HG02759 (cell line): ENCODE data around the gene SIRT2.

Experiments
- ATAC-seq: cut with Tn5 transposase; IDR thresholded peaks from one replicate; pipeline ENCODE4 v1.9.1; 2021; ENCODE audit warnings: mild to moderate bottlenecking, moderate library complexity; ENCODE audit not compliant: unreplicated experiment

Gene SIRT2

GRCh38 chr19:38920602-38921419 is 21.4 kb upstream of the SIRT2 start:
- ATAC-seq, result no peak

GRCh38 chr19:38919837-38920601 is 20.6 kb upstream of the SIRT2 start:
- ATAC-seq, result no peak

GRCh38 chr19:38918526-38918925 is 19.1 kb upstream of the SIRT2 start:
- ATAC-seq, result no peak

GRCh38 chr19:38917921-38918491 is 18.6 kb upstream of the SIRT2 start:
- ATAC-seq, result no peak

DNA sequence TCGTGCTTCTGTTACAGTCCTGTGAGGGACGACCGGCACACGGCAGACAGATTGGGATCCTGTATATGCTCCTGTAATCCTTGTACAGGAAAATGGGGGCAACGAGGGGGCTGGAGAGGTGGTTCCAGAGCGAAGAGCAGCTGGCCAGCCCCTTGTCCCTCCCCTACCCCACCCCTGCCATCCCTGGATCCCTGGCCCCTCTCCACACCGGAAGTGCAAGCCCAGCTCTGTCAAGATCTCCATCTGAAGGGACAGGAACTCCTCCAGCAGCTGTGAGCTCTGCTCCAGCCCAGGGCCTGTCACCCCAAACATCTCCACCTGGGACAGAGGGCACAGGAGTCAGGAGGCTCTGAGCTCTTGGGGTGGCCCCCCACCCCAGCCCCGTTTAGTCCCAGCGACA is 18.1 kb upstream of the SIRT2 start:
- ATAC-seq, result no peak

DNA sequence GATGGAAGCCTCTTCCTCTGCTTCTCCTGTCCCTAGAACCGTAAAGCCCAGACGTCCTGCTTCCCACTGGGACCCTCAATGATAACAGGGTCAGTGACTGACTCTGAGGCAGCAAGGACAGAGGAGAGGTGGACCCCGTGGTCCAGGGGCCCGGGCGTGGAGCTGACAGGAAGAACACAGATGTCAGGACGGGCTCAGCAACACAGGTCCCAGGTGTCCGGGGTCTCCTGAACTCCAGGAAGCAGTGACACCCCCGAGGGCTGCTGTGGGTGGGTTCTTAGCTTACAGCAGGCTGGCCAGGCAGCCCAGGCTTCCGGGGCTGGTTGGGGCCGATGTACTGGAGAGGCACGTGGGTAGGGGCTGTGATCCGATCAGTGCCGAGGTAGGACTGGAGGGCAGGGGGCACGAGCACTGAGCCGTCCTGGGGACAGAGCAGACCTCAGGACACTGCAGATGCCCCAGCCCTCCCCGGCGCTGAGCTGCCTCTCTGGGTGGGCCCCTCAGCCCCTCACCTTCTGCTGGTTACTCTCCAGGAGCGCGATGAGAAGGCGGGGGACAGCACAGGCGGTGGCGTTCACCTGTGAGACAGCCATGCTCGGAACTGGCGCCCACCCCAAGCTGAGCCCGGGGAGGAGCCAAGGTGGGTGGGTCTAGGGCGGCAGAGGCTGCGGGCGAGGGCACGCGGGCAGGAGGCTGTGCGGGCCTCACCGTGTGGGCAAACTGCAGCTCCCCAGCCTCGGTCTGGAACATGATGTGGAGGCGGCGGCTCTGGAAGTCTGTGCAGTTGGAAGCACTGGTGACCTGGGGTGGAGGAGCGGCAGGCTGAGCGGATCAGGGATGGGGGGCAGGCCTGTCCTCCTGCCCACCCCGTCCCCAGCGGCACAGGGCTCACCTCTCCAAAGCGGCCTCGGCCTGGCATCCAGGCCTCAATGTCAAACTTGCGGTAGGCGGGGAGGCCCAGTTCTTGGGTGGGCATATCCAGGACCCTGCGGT is 16.2 kb upstream of the SIRT2 start:
- ATAC-seq, result no peak

DNA sequence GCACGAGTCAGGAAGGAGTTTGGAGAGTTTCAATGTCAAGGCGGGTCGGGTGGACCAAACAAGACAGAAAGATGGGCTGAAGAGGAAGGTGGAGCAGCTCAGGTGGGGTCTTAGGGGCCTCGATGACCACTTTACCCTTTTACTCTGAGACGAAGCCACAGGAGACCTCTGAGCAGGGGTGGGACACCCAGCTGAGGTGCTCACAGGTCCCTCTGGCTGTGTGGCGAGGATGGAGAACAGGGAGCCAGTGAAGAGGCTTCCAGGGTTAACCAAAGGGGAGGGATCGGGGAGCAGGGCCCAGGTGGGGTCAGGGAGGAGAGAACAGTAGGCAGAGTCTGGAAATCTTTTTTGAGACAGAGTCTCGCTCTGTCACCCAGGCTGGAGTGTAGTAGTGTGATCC is 14.5 kb upstream of the SIRT2 start:
- no peak for ATAC-seq

DNA sequence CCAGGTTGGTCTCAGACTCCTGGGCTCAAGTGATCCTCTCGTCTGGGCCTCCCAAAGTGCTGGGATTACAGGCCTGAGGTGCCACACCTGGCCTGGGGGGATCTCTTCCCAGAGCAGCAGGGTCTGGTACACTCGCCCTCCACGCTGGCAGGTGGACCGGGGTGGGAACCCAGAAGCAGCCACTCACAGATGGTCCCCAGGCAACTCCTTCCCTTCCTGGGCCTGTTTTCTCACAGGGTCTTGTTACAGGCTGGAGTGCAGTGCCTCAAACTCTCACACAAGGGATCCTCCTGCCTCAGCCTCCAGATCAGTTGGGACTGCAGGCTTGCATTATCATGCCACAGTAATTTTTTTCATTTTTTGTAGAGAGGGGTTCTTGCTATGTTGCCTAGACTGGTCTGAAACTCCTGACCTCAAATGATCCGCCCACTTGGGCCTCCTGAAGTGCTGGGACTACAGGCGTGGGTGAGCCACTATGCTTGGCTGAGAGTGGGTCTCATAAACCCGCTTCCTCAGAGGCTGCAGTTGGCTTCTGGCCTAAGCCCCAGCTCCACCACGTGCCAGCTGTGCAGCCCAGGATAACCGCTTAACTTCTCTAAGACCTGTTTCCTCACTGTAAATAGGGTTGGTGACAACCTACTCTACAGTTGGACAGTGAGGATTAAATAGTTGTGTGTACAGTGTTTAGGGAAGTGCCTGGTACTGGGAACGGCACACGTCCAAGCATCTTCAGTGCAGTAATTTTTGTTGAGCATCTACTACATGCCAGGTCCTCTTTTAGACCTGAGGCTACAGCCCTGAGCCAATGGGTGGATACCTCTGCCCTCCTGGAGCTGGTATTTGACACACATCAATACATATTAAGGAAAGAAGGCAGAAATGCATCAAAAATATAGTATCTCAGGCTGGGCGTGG is 13.4 kb upstream of the SIRT2 start:
- ATAC-seq, result no peak

GRCh38 chr19:38911388-38912001 is 12.1 kb upstream of the SIRT2 start:
- ATAC-seq, result no peak

DNA sequence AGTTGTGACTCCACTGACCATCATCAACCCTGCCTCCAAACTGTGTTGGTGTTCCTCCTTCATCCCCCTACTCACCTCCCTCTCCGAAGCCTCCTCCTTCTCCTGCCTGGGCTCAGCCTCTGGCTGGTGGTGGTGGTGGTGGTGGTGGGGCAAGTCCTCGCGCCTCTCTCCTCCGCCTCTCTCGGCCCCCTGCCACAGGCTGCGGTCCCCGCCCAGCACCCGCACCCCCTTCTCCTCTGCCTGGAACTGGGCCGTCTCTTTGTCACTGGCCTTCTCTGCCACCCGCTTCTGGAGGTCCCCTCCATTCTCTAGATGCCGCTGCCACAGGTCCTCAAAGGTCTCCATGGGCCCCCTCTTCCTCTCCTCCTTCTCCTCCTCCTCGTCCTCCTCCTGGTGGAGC is 11.1 kb upstream of the SIRT2 start:
- no peak for ATAC-seq

DNA sequence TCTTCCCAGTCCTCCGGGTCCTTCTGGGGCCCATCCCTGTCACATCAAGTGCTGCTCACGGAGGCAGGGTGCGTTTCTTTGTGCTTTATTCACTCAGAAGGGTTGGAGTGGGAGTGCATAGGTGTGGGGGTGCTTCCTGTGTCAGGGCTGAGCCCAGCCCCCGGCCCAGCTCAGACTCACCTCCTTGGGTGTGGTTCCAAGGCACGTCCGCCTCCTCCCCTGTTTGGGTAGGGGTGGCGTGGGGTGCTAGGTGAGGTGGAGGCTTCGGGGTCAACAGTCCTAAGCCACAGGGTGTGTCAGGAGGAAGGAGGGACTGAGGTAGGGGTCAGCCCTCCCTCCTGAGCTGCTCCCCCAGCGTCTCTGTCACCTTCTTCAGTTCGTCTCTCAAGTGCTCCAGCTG is 9.5 kb upstream of the SIRT2 start:
- ATAC-seq, result no peak

DNA sequence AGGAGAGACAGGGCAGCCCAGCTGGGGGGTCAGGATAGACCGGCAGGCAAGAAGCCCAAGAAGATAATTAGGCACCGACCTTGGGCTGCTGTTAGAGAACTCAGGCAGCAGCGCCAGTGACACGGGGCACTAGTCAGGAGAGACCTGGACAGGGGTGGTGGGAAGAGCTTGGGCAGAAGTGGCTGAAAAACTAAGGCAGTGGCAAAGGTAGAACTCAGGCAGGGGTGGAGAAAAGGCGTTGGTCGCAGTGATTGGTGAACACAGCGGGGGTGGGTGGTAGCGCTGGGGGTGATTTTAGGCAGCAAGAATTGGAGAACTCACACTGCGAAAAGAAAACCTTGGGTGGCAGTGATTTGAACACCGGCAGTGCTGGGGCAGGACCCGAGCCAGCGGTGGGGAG is 8.3 kb upstream of the SIRT2 start:
- no peak for ATAC-seq

DNA sequence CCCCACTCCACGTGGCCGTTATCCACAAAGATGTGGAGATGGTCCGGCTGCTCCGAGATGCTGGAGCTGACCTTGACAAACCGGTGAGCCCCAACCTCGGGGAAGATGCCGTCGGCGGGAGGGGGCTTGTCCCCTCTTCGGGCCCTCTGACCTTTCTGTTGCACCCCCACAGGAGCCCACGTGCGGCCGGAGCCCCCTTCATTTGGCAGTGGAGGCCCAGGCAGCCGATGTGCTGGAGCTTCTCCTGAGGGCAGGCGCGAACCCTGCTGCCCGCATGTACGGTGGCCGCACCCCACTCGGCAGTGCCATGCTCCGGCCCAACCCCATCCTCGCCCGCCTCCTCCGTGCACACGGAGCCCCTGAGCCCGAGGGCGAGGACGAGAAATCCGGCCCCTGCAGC is 7.8 kb upstream of the SIRT2 start:
- ATAC-seq, result no peak

DNA sequence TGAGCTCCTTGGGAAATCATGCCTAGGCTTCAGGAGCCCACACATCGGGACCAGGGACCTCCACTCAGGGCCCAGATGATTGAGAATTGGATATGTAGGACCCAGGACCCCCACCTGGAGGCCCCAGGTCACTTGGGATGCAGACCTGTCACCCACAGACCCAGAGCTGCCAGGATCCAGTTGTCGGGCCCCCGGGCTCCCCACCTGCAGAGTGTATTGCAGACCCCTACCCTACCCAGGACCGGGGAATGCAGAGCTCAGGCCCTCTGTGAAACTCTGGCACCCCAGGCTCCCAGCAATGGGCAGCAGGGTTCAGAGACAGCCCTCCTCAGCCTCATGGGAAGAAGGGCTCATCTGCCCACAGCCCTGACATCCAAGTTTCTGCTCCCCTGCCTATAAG is 6.2 kb upstream of the SIRT2 start:
- no peak for ATAC-seq

DNA sequence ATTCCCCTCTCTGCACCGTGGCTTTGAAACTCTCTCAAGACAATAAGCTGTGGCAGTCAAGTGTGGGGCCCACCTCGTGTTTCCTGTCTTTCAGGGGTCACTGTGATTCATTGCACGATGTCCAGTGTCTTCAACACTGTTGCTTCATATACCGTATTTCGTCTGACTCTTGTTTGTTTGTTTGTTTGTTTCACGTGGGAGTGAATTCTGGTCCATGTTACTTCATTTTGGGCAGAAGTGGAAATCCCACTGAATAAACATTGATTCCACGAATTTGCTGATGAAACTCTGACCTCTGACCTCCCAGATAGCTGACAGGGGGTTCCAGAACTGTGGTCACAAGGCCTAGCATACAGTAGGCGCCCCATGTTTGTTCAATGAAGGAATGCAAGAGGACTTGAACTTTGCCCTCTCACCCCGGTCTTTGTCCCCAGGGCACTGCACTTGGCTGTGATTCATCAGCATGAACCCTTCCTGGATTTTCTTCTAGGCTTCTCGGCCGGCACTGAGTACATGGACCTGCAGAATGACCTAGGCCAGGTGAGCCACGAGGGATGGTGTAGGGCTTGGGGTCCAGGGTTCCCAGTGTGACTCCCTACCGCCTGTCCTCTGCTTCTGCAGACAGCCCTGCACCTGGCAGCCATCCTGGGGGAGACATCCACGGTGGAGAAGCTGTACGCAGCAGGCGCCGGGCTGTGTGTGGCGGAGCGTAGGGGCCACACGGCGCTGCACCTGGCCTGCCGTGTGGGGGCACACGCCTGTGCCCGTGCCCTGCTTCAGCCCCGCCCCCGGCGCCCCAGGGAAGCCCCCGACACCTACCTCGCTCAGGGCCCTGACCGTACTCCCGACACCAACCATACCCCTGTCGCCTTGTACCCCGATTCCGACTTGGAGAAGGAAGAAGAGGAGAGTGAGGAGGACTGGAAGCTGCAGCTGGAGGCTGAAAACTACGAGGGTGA is 5.4 kb upstream of the SIRT2 start:
- no peak for ATAC-seq

DNA sequence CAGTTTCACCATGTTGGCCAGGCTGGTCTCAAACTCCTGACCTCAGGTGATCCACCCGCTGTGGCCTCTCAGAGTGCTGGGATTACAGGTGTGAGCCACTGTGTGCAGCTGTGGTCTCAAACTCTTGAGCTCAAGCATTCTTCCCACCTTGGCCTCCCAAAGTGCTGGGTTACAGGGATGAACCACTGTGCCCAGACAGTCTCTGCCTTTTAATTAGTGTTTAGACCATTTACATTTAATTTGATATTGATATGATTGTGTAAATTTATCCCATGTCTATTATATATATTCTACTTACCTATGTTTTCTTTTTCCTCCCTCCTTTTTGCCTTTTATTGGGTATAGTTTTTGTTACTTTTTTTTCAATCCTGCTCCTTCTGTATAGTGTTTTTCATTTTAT is 2.3 kb upstream of the SIRT2 start:
- ATAC-seq, result no peak

- no peak for ATAC-seq
Observed at GRCh38 chr19:38900743-38901190, 1.3 kb upstream of the SIRT2 start.

- no peak for ATAC-seq
Observed at GRCh38 chr19:38900202-38900629, 798 bp upstream of the SIRT2 start.
